SW 1271 (cell line): ENCODE results near the gene BBLN.
"Not testable (repeated sequence)": the region's sequence is repeated elsewhere in the genome, so short reads cannot be mapped to it uniquely, and the experiment has no call there.

Experiments used
- DNase-seq, 2 experiments: peaks; one replicate each; lab custom pipeline; 2025; lab: John Stamatoyannopoulos, UW

Gene BBLN

DNA sequence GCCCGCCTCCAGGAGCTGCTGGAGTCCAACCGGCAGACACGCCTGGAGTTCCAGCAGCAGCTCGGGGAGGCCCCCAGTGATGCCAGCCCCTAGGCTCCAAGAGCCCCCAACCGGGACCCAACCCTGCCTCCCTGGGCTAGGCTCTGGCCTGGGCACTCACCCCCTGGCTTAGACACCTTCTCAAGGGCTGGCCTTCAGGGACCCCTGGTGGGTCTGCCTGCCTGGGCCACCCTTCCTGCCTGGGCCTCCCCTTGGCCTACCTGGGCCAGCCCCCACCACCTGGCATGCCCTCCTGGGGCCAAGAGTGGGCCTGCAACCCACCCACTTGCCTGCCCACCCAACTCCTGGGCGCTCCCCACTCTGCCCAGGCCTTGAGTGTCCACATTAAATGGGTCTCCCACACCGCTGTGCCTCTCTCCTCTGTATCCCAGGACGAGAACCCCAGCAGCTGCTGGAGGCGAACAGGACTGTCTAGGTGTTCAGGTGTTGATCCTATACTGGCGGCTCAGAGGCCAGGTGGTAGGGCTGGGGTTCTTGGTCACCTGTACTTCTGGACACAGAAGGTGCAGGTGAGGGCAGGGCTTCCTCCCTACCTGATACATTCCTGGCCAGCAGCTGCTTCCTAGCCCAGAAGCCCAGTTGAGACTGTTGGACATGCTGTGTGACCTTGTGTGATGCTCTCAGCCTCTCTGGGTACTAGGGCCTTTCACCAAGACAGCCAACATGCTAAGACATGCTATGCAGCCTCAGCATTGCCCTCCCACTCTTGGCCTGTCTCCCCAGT is 3.6 kb downstream of the BBLN start:
- DNase-seq = no peak

DNA sequence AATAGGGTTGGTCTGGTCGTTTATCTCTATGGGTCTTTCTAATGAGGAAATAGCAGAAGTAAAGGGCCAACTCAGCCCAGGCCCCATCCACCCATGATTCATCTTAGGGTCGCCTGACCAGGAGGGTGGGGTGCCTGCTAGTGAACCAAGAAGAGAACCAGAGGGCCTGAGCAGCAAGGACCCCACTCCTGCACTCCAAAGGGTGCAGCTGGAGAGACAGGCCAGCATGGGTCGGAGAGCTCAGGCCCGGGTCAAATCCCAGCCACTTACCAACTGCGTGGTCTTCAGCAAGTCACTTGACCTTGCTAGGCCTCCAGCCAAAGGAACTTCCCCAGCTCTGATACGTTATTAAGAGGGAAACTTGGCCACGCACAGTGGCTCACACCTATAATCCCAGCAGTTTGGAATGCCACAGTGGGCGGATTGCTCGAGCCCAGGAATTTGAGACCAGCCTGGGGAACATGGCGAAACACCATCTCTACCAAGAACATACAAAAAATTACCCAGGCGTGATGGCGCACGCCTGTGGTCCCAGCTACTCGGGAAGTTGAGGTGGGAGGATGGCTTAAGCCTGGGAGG is 4.3 kb downstream of the BBLN start:
- no peak for DNase-seq

DNA sequence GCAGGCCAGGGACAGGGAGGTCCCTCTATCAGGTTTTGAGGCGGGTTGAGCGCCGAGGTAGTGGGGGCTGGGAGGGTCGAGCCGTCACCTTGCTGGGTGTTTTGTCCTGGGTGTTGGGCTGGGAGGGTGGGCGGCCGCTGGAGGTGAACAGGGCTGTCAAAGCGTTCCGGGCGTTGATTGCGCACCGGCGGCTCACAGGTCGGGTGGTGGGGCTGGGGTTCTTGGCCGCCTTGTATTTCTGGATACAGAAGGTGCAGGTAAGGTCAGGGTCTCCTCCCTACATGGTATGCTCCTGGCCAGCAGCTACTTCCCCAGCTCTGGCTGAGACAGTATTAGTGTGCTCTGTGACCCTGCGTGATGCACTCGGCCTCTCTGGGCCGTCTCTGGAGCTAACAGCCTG is 6.1 kb downstream of the BBLN start:
- no peak for DNase-seq

DNA sequence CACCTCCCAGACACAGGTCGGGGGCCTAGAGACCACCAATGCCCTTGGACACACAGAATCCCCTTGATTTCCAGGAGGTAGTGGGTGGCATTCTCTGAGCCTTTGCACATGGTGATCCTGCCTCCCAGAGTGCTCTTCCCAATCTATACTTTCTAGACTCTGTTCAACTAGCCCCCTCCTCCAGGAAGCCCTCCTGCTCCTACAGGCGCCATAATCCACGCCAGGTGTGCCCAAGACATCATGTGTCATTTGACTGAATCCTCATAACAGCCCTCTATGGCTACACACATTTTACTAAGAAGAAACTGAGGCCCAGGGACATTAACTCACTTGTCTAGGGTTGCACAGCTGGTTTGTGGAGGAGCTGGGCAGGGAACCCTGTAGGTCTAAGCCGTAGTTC is 7.1 kb downstream of the BBLN start:
- DNase-seq = no peak

DNA sequence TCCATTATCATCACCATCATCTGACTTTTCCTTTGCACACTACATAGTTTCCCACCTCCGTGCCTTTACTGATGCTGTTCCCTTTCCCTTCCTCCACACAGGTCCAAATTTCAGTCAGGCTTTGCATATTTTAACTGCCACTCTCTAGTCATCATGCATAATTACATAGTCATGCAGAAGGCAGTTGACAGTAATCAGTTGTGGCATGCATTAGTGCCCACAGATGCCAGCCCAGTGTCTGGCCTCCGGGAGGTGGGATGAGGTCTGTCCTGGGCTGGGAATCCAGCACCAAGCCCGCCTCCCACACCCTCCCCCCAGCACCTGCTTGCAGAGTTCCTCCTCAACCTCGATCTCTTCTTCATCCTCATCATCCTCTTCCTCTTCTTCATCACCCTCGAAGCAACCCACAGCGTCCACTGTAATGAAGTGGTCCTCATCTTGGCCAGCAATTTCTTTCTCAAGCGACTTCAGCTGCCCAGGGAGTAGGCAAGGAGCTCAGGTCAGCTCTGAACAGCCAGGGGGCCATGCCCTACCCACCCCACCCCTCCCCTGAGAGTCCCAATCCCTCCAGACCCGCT is 8.8 kb downstream of the BBLN start:
- no peak for DNase-seq

DNA sequence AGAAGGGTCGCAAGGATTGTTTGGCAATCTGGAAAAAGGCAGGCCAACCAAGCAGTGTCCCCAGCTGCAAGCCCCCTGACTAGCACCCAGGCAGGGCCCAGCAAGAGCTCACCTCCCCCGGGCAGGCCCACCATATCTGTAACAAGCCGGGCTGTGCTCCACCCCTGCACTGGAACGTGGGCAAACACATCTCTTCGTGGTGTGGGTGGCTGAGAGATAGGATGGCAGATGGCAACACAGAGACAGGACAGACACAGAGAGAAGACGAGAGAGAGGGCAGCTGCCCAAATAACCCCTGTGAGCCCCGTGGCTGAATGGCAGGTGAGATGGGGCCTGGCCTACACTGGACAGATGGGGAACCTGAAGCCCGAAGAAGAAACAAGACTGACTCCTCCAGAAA is 9.4 kb downstream of the BBLN start:
- DNase-seq = no peak

DNA sequence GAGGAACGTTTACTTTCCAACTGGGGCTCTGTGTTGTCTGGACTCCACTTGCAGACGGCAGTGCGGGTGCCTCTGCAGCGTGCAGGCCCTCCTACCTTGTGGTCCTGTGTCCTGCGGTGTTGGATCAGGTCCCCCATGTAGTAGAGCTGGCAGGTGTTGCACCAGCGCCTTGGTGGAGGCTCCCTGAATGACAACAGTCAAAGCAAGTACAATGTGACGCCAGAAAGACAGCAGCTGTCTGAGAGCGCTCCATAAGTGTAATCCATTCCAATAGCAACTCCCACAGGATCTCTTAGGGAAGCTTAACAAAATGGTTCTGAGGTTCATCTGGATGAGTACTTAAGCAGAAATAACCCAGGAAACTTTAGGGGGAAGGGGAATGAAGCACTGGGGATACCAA is 9.9 kb downstream of the BBLN start:
- DNase-seq = no peak

DNA sequence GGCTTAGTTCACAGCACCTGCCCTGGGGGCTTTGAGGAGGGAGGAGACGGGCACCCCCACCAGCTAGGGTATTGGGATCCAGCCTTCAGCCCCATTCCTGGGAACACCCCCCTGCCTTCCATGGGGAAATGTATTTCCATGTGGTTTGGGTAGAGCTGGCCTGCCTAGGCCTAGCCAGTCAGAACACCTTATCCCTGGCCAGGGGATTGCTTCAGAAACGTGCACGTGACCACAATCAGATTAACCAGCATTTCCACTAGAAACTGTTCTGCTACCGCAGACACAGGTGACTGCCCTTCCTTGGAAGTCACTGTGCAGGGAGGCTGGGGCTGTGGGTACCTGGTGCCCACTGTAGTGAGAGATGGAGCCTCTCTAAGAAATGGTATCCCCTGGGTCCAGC is 14.0 kb downstream of the BBLN start:
- no peak for DNase-seq

DNA sequence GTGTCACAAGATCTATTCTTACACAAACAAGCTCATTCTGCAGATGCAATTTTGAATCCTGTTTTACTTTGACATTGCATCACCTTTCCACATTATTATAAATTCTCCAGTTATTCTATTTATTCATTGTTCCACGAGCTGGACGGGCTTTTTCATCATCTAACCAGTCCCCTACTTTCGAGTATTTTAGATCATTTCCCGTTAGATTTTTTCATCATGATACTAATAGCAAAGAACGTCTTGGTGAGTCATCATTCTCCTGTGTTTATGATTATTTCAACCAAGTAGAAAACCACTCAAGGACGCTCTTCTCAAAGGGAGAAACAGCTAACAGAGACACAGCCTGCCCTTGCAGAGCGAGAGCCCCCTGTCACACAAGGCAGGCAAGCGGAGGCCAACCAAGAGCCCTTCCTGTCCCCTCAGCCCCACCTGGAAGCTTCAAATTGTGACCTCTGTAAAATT is 15.1 kb downstream of the BBLN start:
- DNase-seq = no peak

DNA sequence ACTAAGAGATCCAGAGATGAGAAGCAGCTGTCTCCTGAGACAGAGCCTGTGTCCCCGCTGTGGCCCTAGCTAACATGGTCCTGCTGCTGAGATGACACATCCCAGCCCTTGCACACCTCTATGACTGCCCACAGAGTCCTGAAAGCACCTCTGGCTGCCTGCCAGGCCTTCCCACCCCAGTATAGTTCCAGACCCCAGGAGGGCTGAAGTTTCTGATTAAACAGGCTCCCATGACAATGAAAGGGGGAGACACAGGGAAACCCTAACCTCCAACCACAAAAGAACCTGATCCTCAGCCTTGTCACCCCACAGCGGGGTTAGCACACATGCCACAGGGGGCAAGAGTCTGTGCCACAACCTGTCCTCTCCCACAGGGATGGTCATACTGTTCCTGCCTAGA is 15.7 kb downstream of the BBLN start:
- no peak for DNase-seq

DNA sequence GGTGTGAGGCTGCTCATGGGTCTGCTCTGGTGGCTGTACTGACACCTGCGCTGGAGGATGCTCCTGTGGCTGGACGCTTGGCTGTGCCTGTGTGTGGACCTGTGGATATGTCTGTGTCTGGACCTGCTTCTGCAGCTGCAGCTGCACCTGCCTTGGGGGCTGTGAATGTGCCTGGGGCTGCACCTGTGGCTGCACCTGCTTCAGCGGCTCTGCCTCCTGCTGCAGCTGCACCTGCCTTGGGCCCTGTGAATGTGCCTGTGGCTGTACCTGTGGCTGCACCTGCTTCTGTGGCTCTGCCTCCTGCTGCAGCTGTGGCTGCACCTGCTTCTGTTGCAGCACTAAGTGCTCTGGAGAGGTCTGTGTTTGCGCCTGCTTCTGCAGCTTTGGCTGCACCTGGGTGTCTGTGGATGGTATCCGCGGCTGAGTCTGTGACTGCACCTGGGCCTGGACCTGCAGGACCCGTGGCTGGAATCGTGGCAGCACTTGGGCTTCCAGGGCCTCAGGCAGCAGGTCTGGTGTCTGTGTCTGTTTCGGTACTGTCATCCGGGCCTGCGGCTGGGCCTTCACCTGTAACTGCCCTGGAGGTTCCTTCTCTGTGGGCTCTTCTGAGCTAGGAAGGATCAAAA is 18.9 kb downstream of the BBLN start:
- DNase-seq = no peak

DNA sequence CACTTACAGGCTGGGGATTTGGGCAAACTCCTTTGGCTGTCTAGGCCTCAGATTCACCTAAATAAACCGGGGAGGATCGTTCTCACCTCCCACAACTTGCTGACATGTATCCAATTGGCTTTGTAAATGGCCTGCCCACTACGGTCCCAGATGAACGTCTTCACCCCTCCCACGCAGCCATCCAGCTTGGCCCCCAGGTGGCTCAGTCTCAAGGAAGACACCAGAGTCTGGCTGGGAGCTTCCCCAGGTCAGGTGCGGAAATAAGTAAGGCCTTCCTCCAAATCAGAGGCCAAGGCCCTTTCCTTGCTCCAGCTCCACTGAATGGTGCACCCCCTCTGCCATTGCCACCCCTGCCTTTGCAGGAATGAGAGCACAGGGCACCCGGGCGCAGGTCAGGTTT is 19.9 kb downstream of the BBLN start:
- DNase-seq = no peak

DNA sequence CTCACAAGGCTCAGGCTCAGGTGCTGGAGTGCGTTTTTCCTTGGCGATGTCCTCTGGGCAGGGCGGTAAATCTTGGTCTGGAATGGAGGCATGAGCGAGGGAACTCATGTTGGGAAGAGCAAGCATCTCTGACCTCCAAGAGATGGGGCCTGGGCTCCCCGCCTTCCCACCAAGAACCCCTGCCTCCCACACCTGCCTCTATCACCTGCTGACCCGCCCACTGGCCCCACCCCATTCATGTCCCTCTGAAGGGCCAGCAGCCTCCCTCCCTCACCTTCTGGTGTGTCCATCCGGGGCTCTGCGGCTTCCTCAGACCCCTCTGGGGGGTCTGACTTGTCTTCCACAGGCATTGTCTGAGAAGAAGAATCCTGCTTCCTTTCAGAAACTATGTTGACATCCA is 20.4 kb downstream of the BBLN start:
- no peak for DNase-seq

DNA sequence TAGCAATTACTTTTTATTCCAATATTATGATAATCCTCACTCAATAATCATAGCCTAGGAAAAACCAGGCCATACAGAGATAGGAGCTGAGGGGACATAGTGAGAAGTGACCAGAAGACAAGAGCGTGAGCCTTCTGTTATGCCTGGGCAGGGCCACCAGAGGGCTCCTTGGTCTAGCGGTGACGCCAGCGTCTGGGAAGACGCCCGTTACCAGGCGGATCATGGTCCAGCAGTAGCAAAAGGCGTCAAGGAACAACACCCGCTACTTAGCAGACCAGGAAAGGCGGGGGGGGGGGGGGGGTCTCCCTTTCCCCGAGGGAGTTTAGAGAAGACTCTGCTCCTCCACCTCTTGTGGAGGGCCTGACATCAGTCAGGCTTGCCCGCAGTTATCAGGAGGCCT is 21.4 kb downstream of the BBLN start:
- not testable (repeated sequence) for DNase-seq

DNA sequence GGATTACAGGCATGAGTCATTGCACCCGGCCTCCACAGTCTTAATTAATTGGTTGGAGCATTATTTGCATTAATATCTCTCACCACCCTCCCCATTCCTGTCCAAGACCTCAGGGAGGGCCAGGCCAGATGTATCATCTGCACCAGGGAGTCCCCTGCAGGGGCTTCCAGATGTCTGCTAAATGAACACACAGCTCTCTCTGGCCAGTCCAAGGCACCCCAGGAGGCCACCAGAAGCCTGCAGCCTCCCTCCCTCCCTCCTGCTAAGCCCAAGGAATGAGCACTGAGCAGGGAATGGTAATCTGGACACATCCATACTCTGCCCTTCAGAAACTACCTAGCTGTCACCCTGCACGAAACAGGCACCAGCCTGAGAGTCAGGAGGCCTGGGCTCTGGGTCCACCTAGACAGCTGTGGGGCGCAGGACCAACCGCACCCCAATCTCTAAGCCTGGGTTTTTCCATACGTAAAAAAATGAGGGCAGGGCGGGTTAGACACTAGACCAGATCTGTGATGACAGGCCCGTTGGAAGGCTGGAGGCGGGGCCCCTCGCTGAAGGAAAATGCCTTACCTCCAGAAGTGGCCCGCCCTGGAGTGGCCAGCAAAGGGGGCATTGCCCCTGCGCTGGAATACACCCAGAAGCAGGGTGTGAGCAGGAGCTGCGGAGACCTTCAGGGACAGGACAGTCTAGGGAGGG is 23.0 kb downstream of the BBLN start:
- no peak for DNase-seq

DNA sequence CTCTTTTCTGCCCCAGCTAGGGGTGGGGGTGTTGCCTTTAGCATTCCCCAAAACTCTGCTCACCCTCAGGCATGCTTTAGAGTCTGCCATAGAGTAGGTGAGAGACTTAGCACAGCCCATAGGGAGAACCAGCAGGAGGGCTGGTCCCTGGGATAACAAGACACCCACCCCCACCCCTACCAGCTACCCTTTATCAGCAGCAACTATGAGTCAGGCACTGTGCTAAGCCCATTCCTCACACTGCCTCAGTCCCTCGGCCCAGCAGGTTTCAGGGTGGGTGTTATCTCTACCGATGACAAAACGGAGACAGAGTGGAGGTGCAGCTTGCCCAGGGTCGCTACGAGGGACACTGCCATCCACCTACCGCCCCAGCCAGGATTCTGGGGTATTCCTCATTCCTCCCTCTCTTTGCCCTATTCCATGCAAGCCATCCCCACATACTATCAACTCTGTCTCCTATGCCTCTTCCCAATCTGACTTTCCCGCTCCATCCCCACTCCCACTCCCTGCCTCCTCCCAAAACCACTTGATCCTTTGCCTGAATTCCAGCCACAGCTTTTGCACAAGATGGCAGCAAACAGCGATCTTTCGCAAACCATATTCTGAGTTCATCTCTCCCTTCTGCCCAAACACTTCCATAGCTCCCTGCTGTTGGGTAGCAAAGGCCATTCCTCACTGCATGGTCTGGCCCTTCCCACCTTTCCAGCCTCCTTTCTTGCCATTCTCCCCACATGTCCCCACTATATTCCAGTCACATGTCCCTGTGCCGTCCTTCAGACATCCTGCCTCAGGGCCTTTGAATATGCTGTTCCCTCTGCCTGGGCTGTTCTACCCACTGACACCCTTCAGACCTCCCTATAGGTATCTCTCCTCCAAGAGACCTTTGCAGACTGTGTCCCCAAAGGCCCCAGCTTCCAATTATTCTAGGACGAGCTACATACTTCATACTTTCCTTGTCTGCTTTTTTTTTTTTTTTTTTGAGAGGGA is 26.2 kb downstream of the BBLN start:
- no peak for DNase-seq

DNA sequence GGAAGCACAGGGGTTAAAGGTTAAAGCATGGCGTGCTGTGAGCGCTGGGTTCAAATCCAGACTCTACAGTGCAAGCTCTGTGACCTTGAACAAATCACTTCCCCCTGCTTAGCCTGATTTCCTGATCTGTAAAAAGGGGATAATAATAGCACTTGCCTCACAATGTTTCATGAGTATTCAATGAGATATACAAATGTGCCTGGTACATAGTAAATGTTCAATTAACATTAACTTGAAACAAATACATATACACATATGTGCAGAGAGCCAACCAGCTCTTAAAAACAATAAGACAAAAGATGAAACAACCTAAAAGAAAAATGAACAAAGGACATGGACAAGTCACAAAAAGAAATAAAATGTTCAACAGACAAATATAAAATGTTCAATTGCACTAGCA is 27.3 kb downstream of the BBLN start:
- no peak for DNase-seq

DNA sequence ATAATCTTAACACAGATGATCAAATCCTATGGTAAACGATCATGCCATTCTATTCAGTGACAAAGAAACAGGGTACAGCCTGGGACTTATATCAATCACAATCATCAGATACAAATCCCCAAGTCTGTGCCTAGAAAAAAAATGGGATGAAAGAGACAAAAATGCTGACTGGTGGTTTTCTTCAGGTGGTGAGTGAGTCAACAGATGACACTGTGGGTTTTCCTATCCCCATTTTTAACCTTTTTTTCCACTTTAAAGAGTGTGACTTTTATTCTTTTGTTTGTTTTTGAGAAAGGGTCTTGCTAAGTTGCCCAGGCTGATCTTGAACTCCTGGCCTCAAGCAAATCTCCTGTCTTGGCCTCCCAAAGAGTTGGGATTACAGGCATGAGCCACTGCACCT is 28.1 kb downstream of the BBLN start:
- no peak for DNase-seq

DNA sequence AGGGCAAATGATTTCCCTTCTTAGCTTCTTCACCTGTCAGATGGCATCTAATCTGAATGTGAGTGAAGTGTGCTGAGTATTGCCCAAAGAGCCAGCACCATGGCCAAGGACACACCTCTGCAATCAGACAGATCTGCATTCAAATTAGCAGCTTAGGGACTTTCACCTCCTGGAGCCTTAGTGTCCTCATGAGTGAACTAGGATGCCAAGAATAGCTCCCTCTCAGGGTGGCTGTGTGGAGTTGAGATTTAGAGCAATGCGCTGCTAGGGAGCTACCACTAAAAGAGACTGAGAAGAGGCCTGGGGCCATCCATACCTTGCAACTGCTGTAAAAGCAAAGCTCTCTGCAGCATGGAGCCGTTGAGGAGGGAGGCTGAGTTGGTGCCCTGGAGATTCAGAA is 29.9 kb downstream of the BBLN start:
- no peak for DNase-seq

DNA sequence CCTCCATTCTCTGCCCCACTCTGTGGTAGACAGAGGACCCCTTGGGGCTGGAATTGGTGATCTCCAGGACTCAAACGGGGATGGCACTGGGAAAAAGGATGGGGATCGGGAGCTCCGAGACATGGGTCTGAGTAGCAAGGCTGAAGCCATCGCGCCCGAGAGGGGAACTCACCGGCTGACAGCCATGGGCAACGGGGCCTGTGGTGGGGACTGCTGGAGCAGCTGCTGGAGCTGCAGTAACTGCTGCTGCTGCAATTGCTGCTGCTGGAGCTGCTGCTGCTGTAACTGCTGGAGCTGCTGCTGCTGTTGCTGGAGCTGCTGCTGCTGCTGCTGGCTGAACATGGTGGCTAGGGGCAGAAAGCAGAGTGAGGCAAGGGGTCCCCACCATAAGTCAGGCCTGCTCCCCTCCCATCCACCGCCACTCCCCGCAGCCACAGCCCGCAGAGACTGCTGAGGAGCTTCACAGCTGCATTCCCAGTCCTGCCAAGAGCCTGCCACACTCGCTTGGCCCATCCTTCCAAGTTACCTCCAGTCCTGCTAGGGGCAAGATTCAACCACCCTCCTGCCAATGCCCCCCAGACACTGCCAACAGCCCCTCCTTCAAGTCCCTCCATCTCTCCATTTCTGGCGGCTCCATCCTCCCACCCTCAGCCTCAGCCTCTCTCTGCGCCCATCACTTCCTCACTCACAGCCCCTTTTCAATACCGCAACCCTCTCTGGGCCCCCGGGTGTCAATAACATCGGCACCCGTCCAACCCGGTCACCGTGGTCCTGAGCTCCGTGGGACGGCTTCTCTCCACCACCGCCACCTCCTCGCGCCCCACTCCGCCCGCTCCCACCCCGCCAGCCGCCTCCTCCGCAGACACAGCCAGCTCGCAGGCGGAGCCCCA is 30.7 kb downstream of the BBLN start:
- no peak for DNase-seq
